ENCODE results near the gene SIAH2. TPM values are rescaled to one million over a fixed set of nuclear protein-coding genes. Genes with fewer than 3 reads are reported as not detected.

Gene SIAH2
- total RNA-seq, 1 donor from 2014 or later = 26.9 TPM

Other genes starting within 250 kb of the SIAH2 start
- 85.2 TPM for gene SERP1, start 216.7 kb downstream of the SIAH2 start, total RNA-seq
- 77.2 TPM for gene EIF2A, start 216.4 kb downstream of the SIAH2 start, total RNA-seq
- gene SELENOT, start 159.8 kb downstream of the SIAH2 start, total RNA-seq = 104 TPM
- gene ERICH6, start 59.2 kb downstream of the SIAH2 start, total RNA-seq = 0.29 TPM
- gene MINDY4B, start 142.3 kb upstream of the SIAH2 start, total RNA-seq = not detected
- gene CLRN1, start 209.6 kb upstream of the SIAH2 start, total RNA-seq = not detected

Data from mesenteric fat pad (tissue), 1 donor.